ENCODE measurements around the gene FOXRED1.

The FOXRED1 gene

DNA sequence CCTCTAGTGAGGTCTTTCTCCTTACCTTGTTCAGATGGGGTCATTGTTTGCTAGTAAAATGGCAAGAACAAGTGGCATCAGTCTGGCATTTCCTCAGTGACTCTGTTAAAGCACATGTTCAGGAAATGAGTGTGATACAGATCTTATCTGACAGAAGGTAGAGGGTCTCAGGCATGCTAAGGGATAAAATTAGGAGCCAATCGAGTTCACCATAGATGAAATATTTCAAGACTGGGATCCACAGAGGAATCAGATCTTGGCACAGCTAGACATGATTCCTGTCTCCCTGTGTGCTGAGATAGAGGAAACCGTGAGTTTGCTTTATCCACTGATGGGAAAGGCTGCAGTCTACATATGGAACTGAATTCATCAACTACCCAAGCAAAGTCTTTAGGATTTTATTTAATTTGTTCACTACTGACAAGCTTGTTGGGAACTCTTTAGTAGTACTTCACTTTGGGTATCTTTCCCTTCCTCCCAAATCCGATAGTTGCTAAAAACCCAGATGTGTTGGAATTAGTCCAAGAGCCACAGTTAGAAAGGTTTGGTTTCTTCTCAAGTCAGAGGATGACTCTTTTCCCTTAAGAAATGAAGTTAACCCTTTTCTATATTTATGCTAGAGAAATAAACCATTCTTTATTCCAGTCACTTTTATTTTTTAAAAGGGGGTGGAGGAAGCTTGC, 39.0 kb upstream of the FOXRED1 start:
- Histone ChIP-seq H3K27ac (no peak overlapping the region), H3K27me3 (ENCODE audit: insufficient read depth, low read depth, severe bottlenecking) (no peaks in the 10 kb centered on the region), H3K4me3 (ENCODE audit: low read depth, low read length) (no peak overlapping the region), H3K36me3 (peaks cover 4% of the 10 kb centered on the region), H3K9me3 (ENCODE audit: severe bottlenecking) (no peaks in the 10 kb centered on the region)
- TF ChIP-seq, protein P1, sequence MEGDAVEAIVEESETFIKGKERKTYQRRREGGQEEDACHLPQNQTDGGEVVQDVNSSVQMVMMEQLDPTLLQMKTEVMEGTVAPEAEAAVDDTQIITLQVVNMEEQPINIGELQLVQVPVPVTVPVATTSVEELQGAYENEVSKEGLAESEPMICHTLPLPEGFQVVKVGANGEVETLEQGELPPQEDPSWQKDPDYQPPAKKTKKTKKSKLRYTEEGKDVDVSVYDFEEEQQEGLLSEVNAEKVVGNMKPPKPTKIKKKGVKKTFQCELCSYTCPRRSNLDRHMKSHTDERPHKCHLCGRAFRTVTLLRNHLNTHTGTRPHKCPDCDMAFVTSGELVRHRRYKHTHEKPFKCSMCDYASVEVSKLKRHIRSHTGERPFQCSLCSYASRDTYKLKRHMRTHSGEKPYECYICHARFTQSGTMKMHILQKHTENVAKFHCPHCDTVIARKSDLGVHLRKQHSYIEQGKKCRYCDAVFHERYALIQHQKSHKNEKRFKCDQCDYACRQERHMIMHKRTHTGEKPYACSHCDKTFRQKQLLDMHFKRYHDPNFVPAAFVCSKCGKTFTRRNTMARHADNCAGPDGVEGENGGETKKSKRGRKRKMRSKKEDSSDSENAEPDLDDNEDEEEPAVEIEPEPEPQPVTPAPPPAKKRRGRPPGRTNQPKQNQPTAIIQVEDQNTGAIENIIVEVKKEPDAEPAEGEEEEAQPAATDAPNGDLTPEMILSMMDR (IDR thresholded peaks at IDR 0.05; ENCODE audit: low read depth, low read length) = no peak
- no peak for DNase-seq

DNA sequence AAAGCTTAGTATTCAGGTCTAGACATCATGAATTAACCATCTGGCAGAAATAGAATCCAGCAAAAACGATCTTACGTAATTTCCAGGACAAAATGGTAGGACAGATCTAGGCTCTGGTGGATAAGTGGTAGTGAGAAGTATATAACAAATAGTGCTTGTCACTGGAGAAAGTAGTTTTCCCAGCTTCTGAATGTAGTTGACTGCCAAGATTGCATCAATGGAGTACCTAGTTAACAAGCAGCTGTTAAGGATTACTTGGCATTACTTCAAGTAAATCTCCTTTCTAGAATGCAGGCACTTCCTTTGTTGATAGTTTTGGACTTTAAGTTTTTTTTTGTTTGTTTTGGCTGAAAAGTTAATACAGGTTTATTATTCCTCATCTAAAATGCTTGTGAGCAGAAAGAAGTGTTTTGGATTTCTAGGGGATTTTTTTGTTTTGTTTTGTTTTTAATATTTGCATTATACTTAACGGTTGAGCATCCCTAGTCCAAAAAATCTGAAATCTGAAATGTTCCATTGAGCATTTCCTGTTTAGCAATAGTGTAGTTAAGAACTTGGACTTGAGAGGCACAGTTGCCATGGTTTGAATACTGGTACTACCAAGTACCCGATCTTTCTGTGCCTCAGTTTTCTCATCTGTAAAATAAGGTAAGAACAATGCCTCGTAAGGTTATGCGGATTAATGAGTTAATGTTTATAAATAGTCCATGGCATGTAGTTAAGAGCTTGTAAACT, 37.1 kb upstream of the FOXRED1 start:
- TF ChIP-seq, protein P1 (IDR thresholded peaks at IDR 0.05; ENCODE audit: low read depth, low read length) = no peak
- H3K27ac ChIP-seq = no peak overlapping the region
- no peaks in the 10 kb centered on the region for H3K9me3 ChIP-seq (ENCODE audit: severe bottlenecking)
- no peak for DNase-seq
- H3K27me3 ChIP-seq (ENCODE audit: insufficient read depth, low read depth, severe bottlenecking) = no peaks in the 10 kb centered on the region
- H3K36me3 ChIP-seq = peaks cover 14% of the 10 kb centered on the region
- H3K4me3 ChIP-seq (ENCODE audit: low read depth, low read length) = no peak overlapping the region

DNA sequence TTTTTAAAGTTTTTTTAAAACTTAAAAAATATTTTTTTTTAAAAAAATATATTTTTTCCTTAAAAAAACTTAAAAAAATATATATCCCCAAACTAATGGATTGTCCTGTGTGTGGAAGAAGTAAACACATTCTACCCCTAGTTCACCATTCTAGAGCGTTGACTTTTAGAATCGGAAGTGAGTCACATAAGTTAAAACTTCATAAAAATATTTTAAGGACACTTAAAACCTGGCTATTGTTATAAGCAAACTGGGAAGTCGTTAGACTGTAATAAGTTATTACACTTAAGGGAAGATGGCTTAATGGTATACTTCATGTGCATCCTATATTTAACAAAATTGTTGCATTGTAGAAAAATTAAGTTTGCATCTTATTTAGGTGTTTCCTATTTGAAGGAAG, 36.3 kb upstream of the FOXRED1 start:
- Histone ChIP-seq H3K4me3 (ENCODE audit: low read depth, low read length) (no peak overlapping the region), H3K9me3 (ENCODE audit: severe bottlenecking) (no peaks in the 10 kb centered on the region), H3K36me3 (peaks cover 14% of the 10 kb centered on the region), H3K27me3 (ENCODE audit: insufficient read depth, low read depth, severe bottlenecking) (no peaks in the 10 kb centered on the region), H3K27ac (no peak overlapping the region)
- TF ChIP-seq, protein P1 (IDR thresholded peaks at IDR 0.05; ENCODE audit: low read depth, low read length) = no peak
- no peak for DNase-seq

DNA sequence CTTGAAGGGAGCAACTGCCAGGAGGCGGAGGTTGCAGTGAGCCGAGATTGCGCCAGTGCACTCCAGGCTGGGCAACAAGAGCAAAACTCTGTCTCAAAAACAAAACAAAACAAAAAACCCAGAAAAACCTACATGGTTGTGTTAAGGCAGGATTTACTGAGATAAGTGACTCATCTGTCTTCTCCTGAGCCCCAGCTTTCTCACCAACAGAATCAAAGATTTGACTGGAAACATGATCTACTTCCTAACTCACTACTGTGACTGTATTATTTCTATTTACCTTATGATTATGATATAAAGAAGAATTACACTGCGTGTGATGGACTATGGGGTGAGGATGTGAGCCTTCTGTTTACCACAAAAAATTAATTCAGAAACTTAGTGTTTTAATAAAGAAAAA, 35.6 kb upstream of the FOXRED1 start:
- no peak overlapping the region for H3K4me3 ChIP-seq (ENCODE audit: low read depth, low read length)
- no peaks in the 10 kb centered on the region for H3K27me3 ChIP-seq (ENCODE audit: insufficient read depth, low read depth, severe bottlenecking)
- no peaks in the 10 kb centered on the region for H3K9me3 ChIP-seq (ENCODE audit: severe bottlenecking)
- H3K27ac ChIP-seq = no peak overlapping the region
- no peak for DNase-seq
- H3K36me3 ChIP-seq = peaks cover 20% of the 10 kb centered on the region
- TF ChIP-seq, protein P1 (IDR thresholded peaks at IDR 0.05; ENCODE audit: low read depth, low read length) = no peak

DNA sequence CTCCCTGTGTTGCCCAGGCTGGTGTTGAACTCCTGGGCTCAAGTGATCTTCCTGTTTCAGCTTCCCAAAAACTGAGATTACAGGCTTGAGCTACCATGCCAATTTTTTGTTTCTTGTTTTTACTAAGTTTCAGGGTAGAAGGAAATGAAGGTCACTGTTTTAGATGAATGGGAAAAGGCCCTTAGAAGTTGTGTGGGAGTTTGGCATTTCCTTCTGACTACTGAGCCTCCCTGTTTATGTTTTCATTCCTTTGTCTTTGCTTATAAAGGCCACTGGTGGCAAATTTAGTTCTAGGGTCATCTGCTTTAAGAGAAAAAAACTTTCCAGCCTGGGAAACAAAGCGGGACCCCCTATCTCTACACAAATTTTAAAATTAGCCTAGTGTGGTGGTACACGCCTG, 22.3 kb upstream of the FOXRED1 start:
- Histone ChIP-seq H3K36me3 (peaks cover 27% of the 10 kb centered on the region), H3K27ac (no peak overlapping the region), H3K27me3 (ENCODE audit: insufficient read depth, low read depth, severe bottlenecking) (no peaks in the 10 kb centered on the region), H3K4me3 (ENCODE audit: low read depth, low read length) (no peak overlapping the region), H3K9me3 (ENCODE audit: severe bottlenecking) (no peaks in the 10 kb centered on the region)
- TF ChIP-seq, protein P1 (IDR thresholded peaks at IDR 0.05; ENCODE audit: low read depth, low read length) = no peak
- no peak for DNase-seq
